Measurements from ENCODE around the gene PPT2.
A peak's percentile ranks its signal among the peaks of the same experiment; 100 is the strongest.
"Not testable (repeated sequence)": the region's sequence is repeated elsewhere in the genome, so short reads cannot be mapped to it uniquely, and the experiment has no call there.

The PPT2 gene

DNA sequence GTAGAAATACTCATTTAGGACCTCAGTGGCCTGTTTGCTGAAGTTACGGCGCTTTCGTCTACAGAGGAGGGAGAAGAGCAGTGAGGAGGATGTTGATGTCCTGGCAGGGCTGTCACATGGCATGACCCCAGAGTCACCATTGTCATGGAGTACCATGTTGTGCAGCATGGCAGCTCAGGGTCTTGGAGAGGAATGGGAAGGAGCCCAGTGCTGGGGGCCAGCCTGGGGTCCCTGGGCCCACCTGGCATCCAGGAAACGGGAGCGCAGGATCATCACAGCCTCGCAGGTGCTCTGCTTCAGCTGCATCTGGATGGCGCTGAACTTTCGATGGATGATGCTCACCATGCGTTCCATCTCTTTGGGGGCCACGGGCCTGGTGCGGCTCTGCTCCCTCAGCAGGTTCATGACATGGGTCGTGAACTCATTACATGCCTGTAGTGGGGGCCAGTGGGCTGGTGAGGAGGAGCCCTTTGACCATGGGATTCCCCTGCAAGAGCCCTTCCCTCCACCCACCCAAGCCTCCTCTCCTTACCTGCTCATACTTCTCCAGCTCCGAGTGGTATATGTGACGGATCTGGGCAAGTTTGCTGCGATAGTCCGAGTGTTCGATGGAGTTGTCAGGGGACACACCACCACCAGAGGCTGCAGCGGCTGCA lies 33.9 kb downstream of the PPT2 start:
- Histone ChIP-seq H3K36me3 (ENCODE audit: insufficient read depth, low read length) (peaks cover 25% of the 10 kb centered on the region; the same call in 1 of the 2 replicates), H3K79me2 (ENCODE audit: insufficient read depth, low read length) (peaks cover 64% of the 10 kb centered on the region), H3K4me2 (ENCODE audit: low read depth, low read length, poor library complexity, severe bottlenecking) (peak overlapping the region; percentile 99), H3K4me1 (ENCODE audit: insufficient read depth, low read length, poor library complexity, severe bottlenecking) (peaks cover 33% of the 10 kb centered on the region), H3K9ac (ENCODE audit: low read depth, low read length, poor library complexity, severe bottlenecking) (peak overlapping the region; percentile 96), H4K20me1 (ENCODE audit: insufficient read depth, low read length, poor library complexity, severe bottlenecking) (peaks cover 11% of the 10 kb centered on the region), H3K4me3 (ENCODE audit: low read length, poor library complexity, severe bottlenecking) (peak overlapping the region; percentile 91)
- H3K27me3 ChIP-seq (ENCODE audit: insufficient read depth, low read length, poor library complexity, severe bottlenecking); H2AFZ ChIP-seq (ENCODE audit: low read length); H3F3A ChIP-seq (ENCODE audit: low read depth); H3K9me2 ChIP-seq (replicated peaks; ENCODE audit: low read depth, low read length); H3K9me3 ChIP-seq (ENCODE audit: insufficient read depth, low read depth, low read length): not testable (repeated sequence)

DNA sequence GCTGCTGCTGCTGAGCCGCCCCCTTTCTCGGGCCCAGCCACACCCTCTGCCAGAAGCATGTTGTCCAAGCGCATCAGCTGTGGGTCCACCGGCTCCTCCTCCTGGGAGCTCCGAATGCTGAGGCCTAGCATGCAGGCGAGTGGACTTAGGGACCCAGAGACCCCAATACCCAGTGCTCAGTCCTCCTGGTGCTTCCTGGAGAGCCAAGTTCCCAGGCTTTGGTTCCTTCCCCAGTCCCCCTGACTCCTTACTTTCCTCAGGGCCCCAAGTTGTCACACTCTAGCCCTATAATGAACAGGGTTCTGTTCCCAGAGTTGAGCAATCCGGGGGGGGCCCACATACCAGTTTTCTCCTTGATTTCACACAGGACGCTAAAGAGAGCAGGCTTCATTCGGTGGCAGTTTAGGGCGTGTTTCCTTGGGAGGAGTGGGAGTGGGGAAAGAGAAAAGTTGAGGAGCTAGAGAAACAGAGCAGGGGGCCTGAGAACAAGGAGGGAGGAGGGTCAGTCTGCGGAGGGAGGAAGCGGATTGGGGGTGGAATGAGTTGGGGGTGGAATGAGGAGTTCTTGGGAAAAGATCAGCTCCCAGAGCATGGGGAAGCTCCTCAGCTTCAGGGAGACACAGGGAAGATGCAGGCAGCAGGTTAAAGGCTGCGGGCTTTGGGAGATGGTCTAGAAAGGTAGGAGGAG lies 34.6 kb downstream of the PPT2 start:
- H3K4me2 ChIP-seq (ENCODE audit: low read depth, low read length, poor library complexity, severe bottlenecking) = peak overlapping the region; percentile 99
- peak overlapping the region; percentile 96 for H3K9ac ChIP-seq (ENCODE audit: low read depth, low read length, poor library complexity, severe bottlenecking)
- peaks cover 11% of the 10 kb centered on the region for H4K20me1 ChIP-seq (ENCODE audit: insufficient read depth, low read length, poor library complexity, severe bottlenecking)
- H3F3A ChIP-seq (ENCODE audit: low read depth) = no peaks in the 10 kb centered on the region
- H3K79me2 ChIP-seq (ENCODE audit: insufficient read depth, low read length) = peaks cover 70% of the 10 kb centered on the region
- H3K36me3 ChIP-seq (ENCODE audit: insufficient read depth, low read length) = peaks cover 18% of the 10 kb centered on the region; the same call in 1 of the 2 replicates
- no peak overlapping the region for H2AFZ ChIP-seq (ENCODE audit: low read length)
- TF ChIP-seq, protein P1, sequence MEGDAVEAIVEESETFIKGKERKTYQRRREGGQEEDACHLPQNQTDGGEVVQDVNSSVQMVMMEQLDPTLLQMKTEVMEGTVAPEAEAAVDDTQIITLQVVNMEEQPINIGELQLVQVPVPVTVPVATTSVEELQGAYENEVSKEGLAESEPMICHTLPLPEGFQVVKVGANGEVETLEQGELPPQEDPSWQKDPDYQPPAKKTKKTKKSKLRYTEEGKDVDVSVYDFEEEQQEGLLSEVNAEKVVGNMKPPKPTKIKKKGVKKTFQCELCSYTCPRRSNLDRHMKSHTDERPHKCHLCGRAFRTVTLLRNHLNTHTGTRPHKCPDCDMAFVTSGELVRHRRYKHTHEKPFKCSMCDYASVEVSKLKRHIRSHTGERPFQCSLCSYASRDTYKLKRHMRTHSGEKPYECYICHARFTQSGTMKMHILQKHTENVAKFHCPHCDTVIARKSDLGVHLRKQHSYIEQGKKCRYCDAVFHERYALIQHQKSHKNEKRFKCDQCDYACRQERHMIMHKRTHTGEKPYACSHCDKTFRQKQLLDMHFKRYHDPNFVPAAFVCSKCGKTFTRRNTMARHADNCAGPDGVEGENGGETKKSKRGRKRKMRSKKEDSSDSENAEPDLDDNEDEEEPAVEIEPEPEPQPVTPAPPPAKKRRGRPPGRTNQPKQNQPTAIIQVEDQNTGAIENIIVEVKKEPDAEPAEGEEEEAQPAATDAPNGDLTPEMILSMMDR (conservative IDR thresholded peaks at IDR 0.05; ENCODE audit: low read length) = no peak
- TF ChIP-seq EZH2phosphoT487 (IDR thresholded peaks at IDR 0.05; ENCODE audit: borderline replicate concordance) = no peak
- no peaks in the 10 kb centered on the region for H3K9me2 ChIP-seq (replicated peaks; ENCODE audit: low read depth, low read length)
- no peaks in the 10 kb centered on the region for H3K9me3 ChIP-seq (ENCODE audit: insufficient read depth, low read depth, low read length)
- H3K4me3 ChIP-seq (ENCODE audit: low read length, poor library complexity, severe bottlenecking) = peak overlapping the region; percentile 91
- H3K4me1 ChIP-seq (ENCODE audit: insufficient read depth, low read length, poor library complexity, severe bottlenecking) = peaks cover 40% of the 10 kb centered on the region
- no peaks in the 10 kb centered on the region for H3K27me3 ChIP-seq (ENCODE audit: insufficient read depth, low read length, poor library complexity, severe bottlenecking)

DNA sequence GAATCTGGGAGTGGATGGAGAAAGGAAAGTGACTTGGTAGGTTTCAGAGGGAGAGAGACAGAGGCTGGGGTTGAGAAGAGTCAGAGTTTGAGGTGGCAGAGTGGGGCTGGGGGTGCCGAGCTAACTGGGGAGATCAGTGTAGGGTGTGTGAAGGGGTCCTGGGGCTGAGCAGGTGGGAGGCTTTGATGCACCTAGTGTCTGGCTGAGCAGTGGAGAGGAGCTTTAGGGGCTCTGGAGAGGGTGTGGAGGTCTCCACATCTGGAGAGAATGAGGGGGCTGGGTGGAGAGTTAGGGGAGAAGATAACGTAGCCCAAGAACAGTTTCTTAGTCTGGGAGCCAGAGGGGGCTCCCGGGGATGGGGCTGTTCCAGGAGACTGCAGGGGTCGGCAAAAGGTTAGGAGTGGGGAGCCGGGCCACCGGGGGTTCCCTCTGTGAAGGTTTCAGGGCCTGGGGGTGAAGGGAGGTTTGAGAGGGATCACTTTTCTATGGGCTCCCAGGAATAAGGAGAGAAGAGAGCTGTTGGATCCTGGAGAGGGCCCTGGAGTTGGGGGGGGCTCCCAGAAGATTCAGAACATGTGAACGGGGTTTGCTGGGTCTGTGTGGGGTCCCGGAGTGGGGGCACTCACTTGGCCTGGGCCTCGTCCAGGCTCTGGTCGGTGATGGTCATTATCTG lies 35.3 kb downstream of the PPT2 start:
- Histone ChIP-seq H3K27me3 (ENCODE audit: insufficient read depth, low read length, poor library complexity, severe bottlenecking) (no peaks in the 10 kb centered on the region), H3K4me3 (ENCODE audit: low read length, poor library complexity, severe bottlenecking) (peak overlapping the region; percentile 91), H4K20me1 (ENCODE audit: insufficient read depth, low read length, poor library complexity, severe bottlenecking) (peaks cover 11% of the 10 kb centered on the region), H3K79me2 (ENCODE audit: insufficient read depth, low read length) (peaks cover 75% of the 10 kb centered on the region), H3K9me2 (replicated peaks; ENCODE audit: low read depth, low read length) (no peaks in the 10 kb centered on the region), H3K4me1 (ENCODE audit: insufficient read depth, low read length, poor library complexity, severe bottlenecking) (peaks cover 46% of the 10 kb centered on the region), H3F3A (ENCODE audit: low read depth) (no peaks in the 10 kb centered on the region), H3K4me2 (ENCODE audit: low read depth, low read length, poor library complexity, severe bottlenecking) (peak overlapping the region; percentile 99), H2AFZ (ENCODE audit: low read length) (no peak overlapping the region), H3K36me3 (ENCODE audit: insufficient read depth, low read length) (peaks cover 15% of the 10 kb centered on the region; the same call in 1 of the 2 replicates), H3K9me3 (ENCODE audit: insufficient read depth, low read depth, low read length) (no peaks in the 10 kb centered on the region), H3K9ac (ENCODE audit: low read depth, low read length, poor library complexity, severe bottlenecking) (peak overlapping the region; percentile 96)
- TF ChIP-seq EZH2phosphoT487 (IDR thresholded peaks at IDR 0.05; ENCODE audit: borderline replicate concordance) = no peak
- TF ChIP-seq, protein P1 (conservative IDR thresholded peaks at IDR 0.05; ENCODE audit: low read length) = no peak
